WTC11 (cell line): Measurements from ENCODE around the gene ITGA2.

ENCODE experiments used
- CTCF ChIP-seq: fragments of 200-600 bp; IDR thresholded peaks from 2 replicates; pipeline ENCODE4 v1.8.0; 2022; ENCODE audit warnings: antibody characterized with exemption
- E2F1 ChIP-seq: sonication (generic); formaldehyde crosslinking; IDR thresholded peaks from 2 replicates; pipeline ENCODE4 v1.8.0; 2022; ENCODE audit warnings: mild to moderate bottlenecking, missing genetic modification reagents
- E2F4 ChIP-seq: sonication (generic); formaldehyde crosslinking; IDR thresholded peaks from 2 replicates; pipeline ENCODE4 v1.8.1; 2022; ENCODE audit warnings: low read depth, mild to moderate bottlenecking, moderate library complexity, missing genetic modification reagents, borderline replicate concordance
- ELF4 ChIP-seq: sonication (generic); formaldehyde crosslinking; IDR thresholded peaks from 2 replicates; pipeline ENCODE4 v1.8.1; 2022; ENCODE audit warnings: low read depth, mild to moderate bottlenecking, moderate library complexity, missing genetic modification reagents
- GABPB1 ChIP-seq: sonication (generic); formaldehyde crosslinking; IDR thresholded peaks from 2 replicates; pipeline ENCODE4 v1.8.1; 2023; ENCODE audit warnings: mild to moderate bottlenecking, missing genetic modification reagents
- MAX ChIP-seq: sonication (generic); formaldehyde crosslinking; IDR thresholded peaks from 2 replicates; pipeline ENCODE4 v1.8.0; 2022; ENCODE audit warnings: mild to moderate bottlenecking, missing genetic modification reagents
- NFATC4 ChIP-seq: fragments of 250-450 bp; sonication (Bioruptor Pico); IDR thresholded peaks from 2 replicates; pipeline ENCODE4 v1.9.0; 2021; ENCODE audit warnings: mild to moderate bottlenecking
- NFE2L1 ChIP-seq: sonication (generic); formaldehyde crosslinking; IDR thresholded peaks from 2 replicates; pipeline ENCODE4 v1.8.1; 2023; ENCODE audit warnings: missing genetic modification reagents
- RORB ChIP-seq: fragments of 250-450 bp; sonication (Bioruptor Pico); IDR thresholded peaks from 2 replicates; pipeline ENCODE4 v1.9.0; 2021; ENCODE audit warnings: mild to moderate bottlenecking
- SP1 ChIP-seq: sonication (generic); formaldehyde crosslinking; conservative IDR thresholded peaks from 2 replicates; pipeline ENCODE4 v1.8.1; 2022; ENCODE audit warnings: missing genetic modification reagents
- TF ChIP-seq, protein P1 (sequence below): sonication (generic); formaldehyde crosslinking; IDR thresholded peaks from 2 replicates; pipeline ENCODE4 v1.8.1; 2023; ENCODE audit warnings: mild to moderate bottlenecking, missing genetic modification reagents, moderate library complexity
- TF ChIP-seq, protein P2 (sequence below): sonication (generic); formaldehyde crosslinking; IDR thresholded peaks from 2 replicates; pipeline ENCODE4 v1.8.1; 2023; ENCODE audit warnings: mild to moderate bottlenecking, missing genetic modification reagents
- TF ChIP-seq, protein P3 (sequence below): fragments of 250-450 bp; sonication (Bioruptor Pico); IDR thresholded peaks from 2 replicates; pipeline ENCODE4 v1.9.0; 2021; ENCODE audit warnings: mild to moderate bottlenecking

- TF ChIP-seq SP1 (CRISPR knock-in tag) (no peak), CTCF (no peak), E2F1 (CRISPR knock-in tag) (no peak), GABPB1 (CRISPR knock-in tag) (no peak), NFATC4 (CRISPR knock-in tag) (no peak), NFE2L1 (CRISPR knock-in tag) (no peak), MAX (no peak), E2F4 (no peak), RORB (CRISPR knock-in tag) (no peak), ELF4 (CRISPR knock-in tag) (no peak)
- TF ChIP-seq, protein P1, sequence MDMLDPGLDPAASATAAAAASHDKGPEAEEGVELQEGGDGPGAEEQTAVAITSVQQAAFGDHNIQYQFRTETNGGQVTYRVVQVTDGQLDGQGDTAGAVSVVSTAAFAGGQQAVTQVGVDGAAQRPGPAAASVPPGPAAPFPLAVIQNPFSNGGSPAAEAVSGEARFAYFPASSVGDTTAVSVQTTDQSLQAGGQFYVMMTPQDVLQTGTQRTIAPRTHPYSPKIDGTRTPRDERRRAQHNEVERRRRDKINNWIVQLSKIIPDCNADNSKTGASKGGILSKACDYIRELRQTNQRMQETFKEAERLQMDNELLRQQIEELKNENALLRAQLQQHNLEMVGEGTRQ (CRISPR knock-in tag), result no peak
- TF ChIP-seq, protein P2, sequence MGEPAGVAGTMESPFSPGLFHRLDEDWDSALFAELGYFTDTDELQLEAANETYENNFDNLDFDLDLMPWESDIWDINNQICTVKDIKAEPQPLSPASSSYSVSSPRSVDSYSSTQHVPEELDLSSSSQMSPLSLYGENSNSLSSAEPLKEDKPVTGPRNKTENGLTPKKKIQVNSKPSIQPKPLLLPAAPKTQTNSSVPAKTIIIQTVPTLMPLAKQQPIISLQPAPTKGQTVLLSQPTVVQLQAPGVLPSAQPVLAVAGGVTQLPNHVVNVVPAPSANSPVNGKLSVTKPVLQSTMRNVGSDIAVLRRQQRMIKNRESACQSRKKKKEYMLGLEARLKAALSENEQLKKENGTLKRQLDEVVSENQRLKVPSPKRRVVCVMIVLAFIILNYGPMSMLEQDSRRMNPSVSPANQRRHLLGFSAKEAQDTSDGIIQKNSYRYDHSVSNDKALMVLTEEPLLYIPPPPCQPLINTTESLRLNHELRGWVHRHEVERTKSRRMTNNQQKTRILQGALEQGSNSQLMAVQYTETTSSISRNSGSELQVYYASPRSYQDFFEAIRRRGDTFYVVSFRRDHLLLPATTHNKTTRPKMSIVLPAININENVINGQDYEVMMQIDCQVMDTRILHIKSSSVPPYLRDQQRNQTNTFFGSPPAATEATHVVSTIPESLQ (CRISPR knock-in tag), result no peak
- TF ChIP-seq, protein P3, sequence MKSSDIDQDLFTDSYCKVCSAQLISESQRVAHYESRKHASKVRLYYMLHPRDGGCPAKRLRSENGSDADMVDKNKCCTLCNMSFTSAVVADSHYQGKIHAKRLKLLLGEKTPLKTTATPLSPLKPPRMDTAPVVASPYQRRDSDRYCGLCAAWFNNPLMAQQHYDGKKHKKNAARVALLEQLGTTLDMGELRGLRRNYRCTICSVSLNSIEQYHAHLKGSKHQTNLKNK (CRISPR knock-in tag), result no peak
Measured at GRCh38 chr5:53059281-53059680, 70.1 kb downstream of the ITGA2 start.
